ENCODE measurements around the gene TTLL11. TPM values are rescaled to one million over a fixed set of nuclear protein-coding genes. Genes with fewer than 3 reads are reported as not detected.

The TTLL11 gene
- polyA plus RNA-seq, 1 donor from 2014 or later: 8.0 TPM

DNA sequence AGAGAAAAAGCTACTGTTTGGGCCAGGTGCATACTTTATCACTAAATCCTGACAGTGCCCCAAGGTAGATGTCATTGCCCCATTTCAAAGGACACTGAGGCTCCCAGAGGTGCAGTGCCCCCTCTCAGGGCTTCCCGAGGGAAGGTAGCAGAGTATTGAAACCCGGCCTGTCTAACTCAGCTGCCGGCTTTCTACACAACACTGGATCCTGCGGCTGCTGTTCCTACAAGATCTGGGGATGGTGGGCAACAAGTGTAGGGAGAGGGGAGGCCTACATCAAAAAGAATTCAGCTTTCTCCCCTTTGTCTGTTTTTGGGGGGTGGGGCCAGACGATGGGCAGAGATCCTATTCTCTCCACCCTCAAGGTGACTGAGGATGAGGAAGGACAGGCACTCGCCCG is 240.9 kb downstream of the TTLL11 start:
- no peak overlapping the region for H3K4me3 ChIP-seq (ENCODE audit: low read length)
- H3K27ac ChIP-seq (ENCODE audit: low read length): no peak overlapping the region

DNA sequence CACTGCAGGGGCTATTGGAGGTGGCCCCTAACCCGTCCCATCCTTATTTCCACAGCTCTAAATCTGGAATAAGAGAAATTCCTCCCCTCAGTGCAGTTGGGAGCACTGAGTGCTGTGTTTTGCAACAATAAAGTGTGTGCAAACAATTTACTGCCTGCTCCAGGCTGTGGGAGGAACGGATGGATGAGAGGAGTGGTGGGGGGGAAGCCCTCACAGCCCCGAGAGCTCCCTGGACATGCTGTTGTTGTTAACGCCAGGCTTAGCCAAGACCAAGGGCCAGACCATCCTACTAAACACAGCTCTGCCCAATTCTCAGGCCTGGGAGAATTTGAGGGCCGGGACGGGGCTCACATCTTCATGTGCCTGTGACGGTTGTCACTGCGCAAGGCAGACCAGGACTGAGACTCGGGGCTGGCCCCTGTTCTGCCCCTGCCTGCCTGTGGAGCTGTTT is 241.4 kb downstream of the TTLL11 start:
- H3K9me3 ChIP-seq (ENCODE audit: low read length): no peaks in the 10 kb centered on the region
- no peak overlapping the region for H3K4me3 ChIP-seq (ENCODE audit: low read length)
- H3K9ac ChIP-seq (ENCODE audit: low read length): no peak overlapping the region
- H3K79me2 ChIP-seq (replicated peaks; ENCODE audit: insufficient read depth, low read length): no peaks in the 10 kb centered on the region
- no peak overlapping the region for H3K27ac ChIP-seq (ENCODE audit: low read length)
- no peaks in the 10 kb centered on the region for H3K36me3 ChIP-seq (ENCODE audit: insufficient read depth, low read length)
- H3K4me2 ChIP-seq (ENCODE audit: low read length): no peak overlapping the region
- no peaks in the 10 kb centered on the region for H3F3A ChIP-seq (ENCODE audit: insufficient read depth, low read length, poor library complexity, severe bottlenecking)
- H3K9me2 ChIP-seq (ENCODE audit: insufficient read depth, low read length): no peaks in the 10 kb centered on the region
- no peaks in the 10 kb centered on the region for H3K27me3 ChIP-seq (ENCODE audit: insufficient read depth, low read depth, low read length)
- H4K20me1 ChIP-seq (ENCODE audit: insufficient read depth): no peaks in the 10 kb centered on the region
- no peak overlapping the region for H2AFZ ChIP-seq (ENCODE audit: low read depth, low read length)
- no peak for TF ChIP-seq RAD21 (conservative IDR thresholded peaks at IDR 0.05)
- no peak for TF ChIP-seq SMC3 (conservative IDR thresholded peaks at IDR 0.05; ENCODE audit: poor library complexity)
- TF ChIP-seq, protein P1, sequence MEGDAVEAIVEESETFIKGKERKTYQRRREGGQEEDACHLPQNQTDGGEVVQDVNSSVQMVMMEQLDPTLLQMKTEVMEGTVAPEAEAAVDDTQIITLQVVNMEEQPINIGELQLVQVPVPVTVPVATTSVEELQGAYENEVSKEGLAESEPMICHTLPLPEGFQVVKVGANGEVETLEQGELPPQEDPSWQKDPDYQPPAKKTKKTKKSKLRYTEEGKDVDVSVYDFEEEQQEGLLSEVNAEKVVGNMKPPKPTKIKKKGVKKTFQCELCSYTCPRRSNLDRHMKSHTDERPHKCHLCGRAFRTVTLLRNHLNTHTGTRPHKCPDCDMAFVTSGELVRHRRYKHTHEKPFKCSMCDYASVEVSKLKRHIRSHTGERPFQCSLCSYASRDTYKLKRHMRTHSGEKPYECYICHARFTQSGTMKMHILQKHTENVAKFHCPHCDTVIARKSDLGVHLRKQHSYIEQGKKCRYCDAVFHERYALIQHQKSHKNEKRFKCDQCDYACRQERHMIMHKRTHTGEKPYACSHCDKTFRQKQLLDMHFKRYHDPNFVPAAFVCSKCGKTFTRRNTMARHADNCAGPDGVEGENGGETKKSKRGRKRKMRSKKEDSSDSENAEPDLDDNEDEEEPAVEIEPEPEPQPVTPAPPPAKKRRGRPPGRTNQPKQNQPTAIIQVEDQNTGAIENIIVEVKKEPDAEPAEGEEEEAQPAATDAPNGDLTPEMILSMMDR (IDR thresholded peaks at IDR 0.05; ENCODE audit: poor library complexity, severe bottlenecking): no peak
- TF ChIP-seq, protein P2, sequence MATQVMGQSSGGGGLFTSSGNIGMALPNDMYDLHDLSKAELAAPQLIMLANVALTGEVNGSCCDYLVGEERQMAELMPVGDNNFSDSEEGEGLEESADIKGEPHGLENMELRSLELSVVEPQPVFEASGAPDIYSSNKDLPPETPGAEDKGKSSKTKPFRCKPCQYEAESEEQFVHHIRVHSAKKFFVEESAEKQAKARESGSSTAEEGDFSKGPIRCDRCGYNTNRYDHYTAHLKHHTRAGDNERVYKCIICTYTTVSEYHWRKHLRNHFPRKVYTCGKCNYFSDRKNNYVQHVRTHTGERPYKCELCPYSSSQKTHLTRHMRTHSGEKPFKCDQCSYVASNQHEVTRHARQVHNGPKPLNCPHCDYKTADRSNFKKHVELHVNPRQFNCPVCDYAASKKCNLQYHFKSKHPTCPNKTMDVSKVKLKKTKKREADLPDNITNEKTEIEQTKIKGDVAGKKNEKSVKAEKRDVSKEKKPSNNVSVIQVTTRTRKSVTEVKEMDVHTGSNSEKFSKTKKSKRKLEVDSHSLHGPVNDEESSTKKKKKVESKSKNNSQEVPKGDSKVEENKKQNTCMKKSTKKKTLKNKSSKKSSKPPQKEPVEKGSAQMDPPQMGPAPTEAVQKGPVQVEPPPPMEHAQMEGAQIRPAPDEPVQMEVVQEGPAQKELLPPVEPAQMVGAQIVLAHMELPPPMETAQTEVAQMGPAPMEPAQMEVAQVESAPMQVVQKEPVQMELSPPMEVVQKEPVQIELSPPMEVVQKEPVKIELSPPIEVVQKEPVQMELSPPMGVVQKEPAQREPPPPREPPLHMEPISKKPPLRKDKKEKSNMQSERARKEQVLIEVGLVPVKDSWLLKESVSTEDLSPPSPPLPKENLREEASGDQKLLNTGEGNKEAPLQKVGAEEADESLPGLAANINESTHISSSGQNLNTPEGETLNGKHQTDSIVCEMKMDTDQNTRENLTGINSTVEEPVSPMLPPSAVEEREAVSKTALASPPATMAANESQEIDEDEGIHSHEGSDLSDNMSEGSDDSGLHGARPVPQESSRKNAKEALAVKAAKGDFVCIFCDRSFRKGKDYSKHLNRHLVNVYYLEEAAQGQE (IDR thresholded peaks at IDR 0.05; ENCODE audit: borderline replicate concordance): no peak
- TF ChIP-seq EP300 (conservative IDR thresholded peaks at IDR 0.05; ENCODE audit: poor library complexity, severe bottlenecking): no peak
- no peak for TF ChIP-seq MXI1 (conservative IDR thresholded peaks at IDR 0.05; ENCODE audit: poor library complexity, severe bottlenecking)
- no peak for TF ChIP-seq EZH2 (IDR thresholded peaks at IDR 0.05; ENCODE audit: borderline replicate concordance, insufficient read depth, low read length, poor library complexity, severe bottlenecking)
- no peak for TF ChIP-seq TAF1 (IDR thresholded peaks at IDR 0.05; ENCODE audit: low read depth)
- no peak for TF ChIP-seq POLR2AphosphoS5 (IDR thresholded peaks at IDR 0.05)

More for the DNA sequence above, 240.9 kb downstream of the TTLL11 start:
- H2AFZ ChIP-seq (ENCODE audit: low read depth, low read length): no peak overlapping the region
- no peaks in the 10 kb centered on the region for H3K9me2 ChIP-seq (ENCODE audit: insufficient read depth, low read length)
- no peak overlapping the region for H3K4me2 ChIP-seq (ENCODE audit: low read length)
- no peaks in the 10 kb centered on the region for H4K20me1 ChIP-seq (ENCODE audit: insufficient read depth)
- H3K9me3 ChIP-seq (ENCODE audit: low read length): no peaks in the 10 kb centered on the region
- H3K9ac ChIP-seq (ENCODE audit: low read length): no peak overlapping the region
- no peaks in the 10 kb centered on the region for H3K79me2 ChIP-seq (replicated peaks; ENCODE audit: insufficient read depth, low read length)
- H3K36me3 ChIP-seq (ENCODE audit: insufficient read depth, low read length): no peaks in the 10 kb centered on the region
- no peaks in the 10 kb centered on the region for H3K27me3 ChIP-seq (ENCODE audit: insufficient read depth, low read depth, low read length)
- no peak for TF ChIP-seq POLR2AphosphoS5 (IDR thresholded peaks at IDR 0.05)
- TF ChIP-seq, protein P1 (IDR thresholded peaks at IDR 0.05; ENCODE audit: poor library complexity, severe bottlenecking): no peak
- H3F3A ChIP-seq (ENCODE audit: insufficient read depth, low read length, poor library complexity, severe bottlenecking): no peaks in the 10 kb centered on the region
